Measurements from ENCODE around the gene LOX. TPM values are rescaled to one million over a fixed set of nuclear protein-coding genes. Genes with fewer than 3 reads are reported as not detected.

Gene LOX
- total RNA-seq (10 to 100 TPM in 3 of 4 donors, 1 to 10 TPM in 1; 9.5 to 28.4 (median 19.7) TPM), polyA plus RNA-seq (8.4 TPM)
- long read RNA-seq, donor 1, full-length matches to known transcripts: 11 of 11 reads
- long read RNA-seq, donor 1, partial matches to known transcripts: 0 of 11 reads
- long read RNA-seq, donor 1, other reads (novel, unspliced or antisense): 0 of 11 reads
- long read RNA-seq, donor 2, full-length matches to known transcripts: 7 of 7 reads
- long read RNA-seq, donor 2, partial matches to known transcripts: 0 of 7 reads
- long read RNA-seq, donor 2, other reads (novel, unspliced or antisense): 0 of 7 reads
- long read RNA-seq, donor 3, full-length matches to known transcripts: 22 of 28 reads
- long read RNA-seq, donor 3, partial matches to known transcripts: 4 of 28 reads
- long read RNA-seq, donor 3, other reads (novel, unspliced or antisense): 2 of 28 reads
- long read RNA-seq, donor 4, full-length matches to known transcripts: 5 of 5 reads
- long read RNA-seq, donor 4, partial matches to known transcripts: 0 of 5 reads
- long read RNA-seq, donor 4, other reads (novel, unspliced or antisense): 0 of 5 reads

GRCh38 chr5:122078116-122079110 is at the start of gene LOX:
LOX (minus strand) TSS chr5:122078259; CDS start chr5:122077985, 274 bp downstream.
- H3K4me3 ChIP-seq (ENCODE audit: low read length): peak within 1 kb of the TSS; percentile 67
- peak within 1 kb of the TSS; percentile 18 for H3K27ac ChIP-seq (ENCODE audit: low read length)
- WGBS: 3% methylated on average over 35 of the region's 35 CpGs
- H3K9me3 ChIP-seq (ENCODE audit: control insufficient read depth, low read length): no peaks in the 10 kb centered on the region
- DNase-seq (peak; percentile 86 to 94 (median 92)), ATAC-seq (peak; percentile 94)
- H3K4me1 ChIP-seq (ENCODE audit: control insufficient read depth, insufficient read depth, low read length): no peaks in the 10 kb centered on the region
- intact Hi-C loops (cut with DNase I): no loop called here
- H3K27me3 ChIP-seq (ENCODE audit: control insufficient read depth, insufficient read depth): no peaks in the 10 kb centered on the region

DNA sequence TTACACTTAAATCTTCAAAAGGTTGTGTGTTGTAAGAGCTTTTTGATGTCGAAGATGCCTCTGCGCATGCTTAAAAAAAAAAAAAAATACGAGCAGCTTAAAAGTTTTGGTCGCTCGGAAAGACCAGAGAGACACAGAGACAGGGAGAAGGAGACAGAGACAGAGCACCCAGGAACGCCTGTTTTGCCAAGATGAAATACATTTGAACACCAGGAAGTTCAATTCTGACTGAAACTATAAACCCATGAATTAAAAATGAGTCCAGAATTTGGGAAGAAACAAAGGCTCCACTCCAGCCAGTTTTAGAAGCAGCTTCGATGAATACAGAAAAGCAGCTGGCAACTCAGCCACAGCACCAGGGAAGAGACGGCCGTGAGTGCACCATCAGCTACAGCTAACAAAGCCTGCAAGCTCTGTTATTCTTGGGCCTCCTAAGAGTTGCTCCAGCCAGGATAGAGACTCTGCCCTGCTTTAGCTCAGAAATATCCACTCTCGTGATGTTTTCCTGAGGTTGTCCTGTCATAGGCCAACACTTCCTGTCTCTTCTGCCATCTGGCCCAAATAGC is 48.8 kb upstream of the LOX start:
- intact Hi-C loops (cut with DNase I): no loop called here
- ATAC-seq: peak; percentile 80 to 89
- Histone ChIP-seq H3K27me3 (ENCODE audit: control insufficient read depth, insufficient read depth) (no peaks in the 10 kb centered on the region), H3K4me3 (ENCODE audit: low read length) (no peak overlapping the region), H3K27ac (ENCODE audit: low read length) (no peak overlapping the region), H3K9me3 (ENCODE audit: control insufficient read depth, low read length) (no peaks in the 10 kb centered on the region), H3K4me1 (ENCODE audit: control insufficient read depth, insufficient read depth, low read length) (no peaks in the 10 kb centered on the region)
- WGBS: 55% methylated on average over 10 of the region's 10 CpGs
- peak; percentile 11 to 68 (median 56) for DNase-seq

GRCh38 chr5:122126177-122126755 is 48.2 kb upstream of the LOX start:
- no peaks in the 10 kb centered on the region for H3K27me3 ChIP-seq (ENCODE audit: control insufficient read depth, insufficient read depth)
- ATAC-seq: no peak
- H3K27ac ChIP-seq (ENCODE audit: low read length): no peak overlapping the region
- no peak for DNase-seq
- intact Hi-C loops (cut with DNase I): no loop called here
- 50% methylated on average over 2 of the region's 2 CpGs for WGBS
- no peak overlapping the region for H3K4me3 ChIP-seq (ENCODE audit: low read length)
- no peaks in the 10 kb centered on the region for H3K9me3 ChIP-seq (ENCODE audit: control insufficient read depth, low read length)
- no peaks in the 10 kb centered on the region for H3K4me1 ChIP-seq (ENCODE audit: control insufficient read depth, insufficient read depth, low read length)

GRCh38 chr5:122124766-122125165 is 46.7 kb upstream of the LOX start:
- WGBS: 91% methylated on average over 2 of the region's 2 CpGs
- Histone ChIP-seq H3K27me3 (ENCODE audit: control insufficient read depth, insufficient read depth) (no peaks in the 10 kb centered on the region), H3K4me1 (ENCODE audit: control insufficient read depth, insufficient read depth, low read length) (no peaks in the 10 kb centered on the region), H3K4me3 (ENCODE audit: low read length) (no peak overlapping the region), H3K27ac (ENCODE audit: low read length) (no peak overlapping the region), H3K9me3 (ENCODE audit: control insufficient read depth, low read length) (no peaks in the 10 kb centered on the region)
- DNase-seq (no peak), ATAC-seq (no peak)
- intact Hi-C loops (cut with DNase I): no loop called here

GRCh38 chr5:122121479-122122465 is 43.7 kb upstream of the LOX start:
- no peak overlapping the region for H3K4me3 ChIP-seq (ENCODE audit: low read length)
- intact Hi-C loops (cut with DNase I): no loop called here
- no peaks in the 10 kb centered on the region for H3K27me3 ChIP-seq (ENCODE audit: control insufficient read depth, insufficient read depth)
- no peak overlapping the region for H3K27ac ChIP-seq (ENCODE audit: low read length)
- WGBS: 86% methylated on average over 11 of the region's 11 CpGs
- H3K4me1 ChIP-seq (ENCODE audit: control insufficient read depth, insufficient read depth, low read length): no peaks in the 10 kb centered on the region
- ATAC-seq (no peak), DNase-seq (no peak)
- H3K9me3 ChIP-seq (ENCODE audit: control insufficient read depth, low read length): no peaks in the 10 kb centered on the region

DNA sequence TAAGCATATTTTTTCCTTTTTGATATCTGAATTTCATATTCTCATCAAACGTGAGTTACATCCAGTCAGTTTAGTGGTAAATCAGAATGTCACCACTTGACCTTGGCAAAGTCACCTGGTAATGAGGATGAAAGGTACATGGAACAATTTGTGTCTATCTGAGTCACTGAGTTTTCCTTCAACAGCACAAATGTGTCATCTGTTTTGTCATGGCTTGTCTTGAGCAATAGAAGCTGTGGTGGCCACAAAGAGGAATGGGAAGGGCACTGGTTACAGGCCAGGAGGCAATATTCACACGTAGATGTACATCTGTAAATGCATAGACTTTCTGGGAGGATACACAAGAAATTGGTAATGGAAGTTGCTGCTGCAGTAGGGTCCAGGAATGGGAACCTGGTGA is 42.9 kb upstream of the LOX start:
- intact Hi-C loops (cut with DNase I): no loop called here
- H3K4me1 ChIP-seq (ENCODE audit: control insufficient read depth, insufficient read depth, low read length): no peaks in the 10 kb centered on the region
- no peak overlapping the region for H3K27ac ChIP-seq (ENCODE audit: low read length)
- ATAC-seq (no peak), DNase-seq (no peak)
- H3K4me3 ChIP-seq (ENCODE audit: low read length): no peak overlapping the region
- H3K9me3 ChIP-seq (ENCODE audit: control insufficient read depth, low read length): no peaks in the 10 kb centered on the region
- WGBS: 79% methylated on average over 2 of the region's 2 CpGs
- H3K27me3 ChIP-seq (ENCODE audit: control insufficient read depth, insufficient read depth): no peaks in the 10 kb centered on the region

DNA sequence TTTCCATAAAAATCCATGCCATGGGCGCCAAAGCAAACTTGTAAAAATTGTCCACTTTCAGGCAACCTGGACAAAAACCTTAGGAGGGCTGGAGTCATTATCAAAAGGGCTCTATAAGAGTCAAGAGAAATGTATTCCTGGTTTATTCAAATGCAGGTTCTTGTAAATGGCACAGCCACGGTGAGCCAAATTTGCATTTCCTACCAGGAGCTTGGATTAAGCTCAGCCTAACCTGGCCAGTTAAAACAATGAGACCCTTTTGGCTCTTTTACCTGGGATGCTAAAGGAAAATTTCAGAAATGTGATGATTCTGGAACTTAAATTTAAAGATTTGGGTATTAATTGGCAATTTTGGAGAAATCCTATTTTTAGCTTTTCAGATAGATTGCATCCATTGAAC is 42.4 kb upstream of the LOX start:
- H3K4me3 ChIP-seq (ENCODE audit: low read length): no peak overlapping the region
- no peak overlapping the region for H3K27ac ChIP-seq (ENCODE audit: low read length)
- no peaks in the 10 kb centered on the region for H3K27me3 ChIP-seq (ENCODE audit: control insufficient read depth, insufficient read depth)
- H3K9me3 ChIP-seq (ENCODE audit: control insufficient read depth, low read length): no peaks in the 10 kb centered on the region
- no peak for ATAC-seq
- intact Hi-C loops (cut with DNase I): no loop called here
- H3K4me1 ChIP-seq (ENCODE audit: control insufficient read depth, insufficient read depth, low read length): no peaks in the 10 kb centered on the region
- DNase-seq: no peak
- 79% methylated on average over 2 of the region's 2 CpGs for WGBS

- H3K27me3 ChIP-seq (ENCODE audit: control insufficient read depth, insufficient read depth): no peaks in the 10 kb centered on the region
- H3K27ac ChIP-seq (ENCODE audit: low read length): no peak overlapping the region
- WGBS: 77% methylated on average over 3 of the region's 3 CpGs
- ATAC-seq (no peak), DNase-seq (no peak)
- intact Hi-C loops (cut with DNase I): no loop called here
- no peak overlapping the region for H3K4me3 ChIP-seq (ENCODE audit: low read length)
- H3K9me3 ChIP-seq (ENCODE audit: control insufficient read depth, low read length): no peaks in the 10 kb centered on the region
- H3K4me1 ChIP-seq (ENCODE audit: control insufficient read depth, insufficient read depth, low read length): no peaks in the 10 kb centered on the region
Observed at GRCh38 chr5:122119205-122119604, 41.1 kb upstream of the LOX start.

DNA sequence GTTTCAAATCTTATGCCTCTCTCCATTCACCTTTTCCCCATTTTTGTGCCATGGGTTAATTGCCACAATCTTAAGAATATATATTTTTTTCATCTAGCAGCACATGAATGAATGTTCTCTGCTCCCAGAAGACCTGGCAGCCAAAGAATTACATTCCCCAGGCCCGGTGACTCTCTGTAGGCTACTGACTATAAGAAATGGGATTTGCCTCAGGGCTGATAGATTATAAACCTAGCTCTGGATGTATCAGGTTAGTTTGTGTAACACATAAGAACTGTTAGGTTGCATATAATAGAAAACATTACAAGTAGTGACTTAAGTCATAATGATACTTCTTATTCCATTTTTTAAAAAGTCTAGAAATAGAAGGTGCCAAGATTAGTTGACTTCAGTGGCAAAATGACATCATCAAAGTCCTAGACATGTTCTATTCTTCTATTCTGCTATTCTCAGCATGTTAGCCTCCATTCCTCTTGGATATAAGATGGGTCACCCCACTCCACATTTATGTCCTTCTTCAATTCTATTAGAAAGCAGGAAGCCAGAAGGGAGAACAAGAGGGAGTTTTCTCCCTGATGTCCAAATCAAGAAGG is 40.4 kb upstream of the LOX start:
- intact Hi-C loops (cut with DNase I): no loop called here
- WGBS: 71% methylated on average over 1 of the region's 1 CpG
- H3K4me1 ChIP-seq (ENCODE audit: control insufficient read depth, insufficient read depth, low read length): no peaks in the 10 kb centered on the region
- DNase-seq (no peak), ATAC-seq (no peak)
- H3K27ac ChIP-seq (ENCODE audit: low read length): no peak overlapping the region
- H3K4me3 ChIP-seq (ENCODE audit: low read length): no peak overlapping the region
- no peaks in the 10 kb centered on the region for H3K9me3 ChIP-seq (ENCODE audit: control insufficient read depth, low read length)
- H3K27me3 ChIP-seq (ENCODE audit: control insufficient read depth, insufficient read depth): no peaks in the 10 kb centered on the region
